Measurements from ENCODE around the gene DHCR24. TPM values are rescaled to one million over a fixed set of nuclear protein-coding genes. Genes with fewer than 3 reads are reported as not detected.

Gene DHCR24
- total and polyA plus RNA-seq, 2 of the 13 experiments (the other 11 are each of a cell fraction or from before 2014, with no cell fraction given) = 374 to 448 TPM

- ATAC-seq = no peak
- WGBS (ENCODE audit: low lambda C conversion rate) = 0% methylated on average over 3 of the region's 3 CpGs
- peaks cover 85% of the 10 kb centered on the region for H3K79me2 ChIP-seq (ENCODE audit: insufficient read depth, low read length)
- ChIA-PET POLR2A (interaction anchor here (1.0 to 11.2 kb wide), 7 partner anchors 9 to 61 kb away, joined by 4 to 364 read pairs (median 54); no protein-coding TSS in a partner anchor), CTCF (ENCODE audit: low intra/inter-chr PET ratio, low total read pairs) (no interaction called here)
- peak overlapping the region; percentile 100 for H3K4me2 ChIP-seq (ENCODE audit: low read depth, low read length)
- H3K27me3 ChIP-seq (ENCODE audit: control insufficient read depth in 1 of 2, insufficient read depth in 2 of 2, low read length in 2 of 2) = no peaks in the 10 kb centered on the region; a peak in 1 of 5 replicates
- DNase-seq (ENCODE audit: low spot score) = peak; percentile 78
- in situ Hi-C loops (cut with HindIII; ENCODE audit: extremely low pct_ligation_motif_present, low pct_unique_long_range_greater_than_20kb) = no loop called here
- peak; percentile 57 for FAIRE-seq
- peak overlapping the region; percentile 93 to 99 (median 98) for H3K4me3 ChIP-seq (replicated peaks in 1 of 3; ENCODE audit: insufficient read depth in 1 of 3, low read depth in 2 of 3, low read length in 3 of 3)
- H4K20me1 ChIP-seq (ENCODE audit: insufficient read depth, low read length) = peaks cover 74% of the 10 kb centered on the region
- intact Hi-C loops (cut with micrococcal nuclease; ENCODE audit: unreplicated experiment) = no loop called here
- no TSS peak for BruUV-seq (replicated peaks)
- peak overlapping the region; percentile 99 for H3K27ac ChIP-seq (ENCODE audit: extremely low read length, insufficient read depth, low read length)
- H3K4me1 ChIP-seq (ENCODE audit: insufficient read depth, low read length) = peaks cover 75% of the 10 kb centered on the region
- H3K9me3 ChIP-seq (ENCODE audit: low read length) = no peaks in the 10 kb centered on the region
- no peak overlapping the region for H2AFZ ChIP-seq (ENCODE audit: low read length)
- peaks cover 7 to 60% of the 10 kb centered on the region in 2 experiments for H3K36me3 ChIP-seq (replicated peaks in 1 of 2; ENCODE audit: control insufficient read depth in 1 of 2, insufficient read depth in 2 of 2, low read length in 2 of 2)
- peak overlapping the region; percentile 98 for H3K9ac ChIP-seq (ENCODE audit: insufficient read depth, low read depth, low read length)
- peak; percentile 56; the same call in 1 of the 2 replicates for TF ChIP-seq MAX (IDR thresholded peaks at IDR 0.05)
- no peak for TF ChIP-seq GATAD2A (CRISPR knock-in tag; IDR thresholded peaks at IDR 0.05)
- peak; percentile 24; the same call in 1 of the 2 replicates for TF ChIP-seq SP5 (CRISPR knock-in tag; IDR thresholded peaks at IDR 0.05; ENCODE audit: borderline replicate concordance, low read depth)
- peak; percentile 95 for TF ChIP-seq GFI1 (CRISPR knock-in tag; IDR thresholded peaks at IDR 0.05; ENCODE audit: borderline replicate concordance)
- no peak for TF ChIP-seq TARDBP (CRISPR knock-in tag; IDR thresholded peaks at IDR 0.05)
- no peak for TF ChIP-seq ZNF264 (CRISPR knock-in tag; IDR thresholded peaks at IDR 0.05)
- no peak for TF ChIP-seq ZSCAN25 (CRISPR knock-in tag; IDR thresholded peaks at IDR 0.05)
- TF ChIP-seq EEA1 (CRISPR knock-in tag; IDR thresholded peaks at IDR 0.05; ENCODE audit: borderline replicate concordance) = no peak
- TF ChIP-seq BHLHE40 (IDR thresholded peaks at IDR 0.05; ENCODE audit: low read length) = peak; percentile 74
- TF ChIP-seq, protein P1, sequence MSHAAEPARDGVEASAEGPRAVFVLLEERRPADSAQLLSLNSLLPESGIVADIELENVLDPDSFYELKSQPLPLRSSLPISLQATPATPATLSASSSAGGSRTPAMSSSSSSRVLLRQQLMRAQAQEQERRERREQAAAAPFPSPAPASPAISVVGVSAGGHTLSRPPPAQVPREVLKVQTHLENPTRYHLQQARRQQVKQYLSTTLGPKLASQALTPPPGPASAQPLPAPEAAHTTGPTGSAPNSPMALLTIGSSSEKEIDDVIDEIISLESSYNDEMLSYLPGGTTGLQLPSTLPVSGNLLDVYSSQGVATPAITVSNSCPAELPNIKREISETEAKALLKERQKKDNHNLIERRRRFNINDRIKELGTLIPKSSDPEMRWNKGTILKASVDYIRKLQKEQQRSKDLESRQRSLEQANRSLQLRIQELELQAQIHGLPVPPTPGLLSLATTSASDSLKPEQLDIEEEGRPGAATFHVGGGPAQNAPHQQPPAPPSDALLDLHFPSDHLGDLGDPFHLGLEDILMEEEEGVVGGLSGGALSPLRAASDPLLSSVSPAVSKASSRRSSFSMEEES (CRISPR knock-in tag; IDR thresholded peaks at IDR 0.05) = peak; percentile 39; the same call in 1 of the 2 replicates
- TF ChIP-seq RERE (CRISPR knock-in tag; IDR thresholded peaks at IDR 0.05; ENCODE audit: low read depth) = peak; percentile 15; the same call in 1 of the 2 replicates
- peak; percentile 37; the same call in 1 of the 2 replicates for TF ChIP-seq ZBTB2 (CRISPR knock-in tag; IDR thresholded peaks at IDR 0.05; ENCODE audit: low read depth)
- no peak for TF ChIP-seq ZNF276 (CRISPR knock-in tag; IDR thresholded peaks at IDR 0.05; ENCODE audit: low read depth)
- no peak for TF ChIP-seq SRSF1 (optimal IDR thresholded peaks at IDR 0.05; ENCODE audit: low read depth, low read length)
- peak; percentile 39 for TF ChIP-seq ZNF652 (CRISPR knock-in tag; IDR thresholded peaks at IDR 0.05; ENCODE audit: borderline replicate concordance, low read depth)
Observed at GRCh38 chr1:54884135-54884586, 2.8 kb downstream of the DHCR24 start.

All from HepG2 (cell line).